ENCODE data around the gene FAM13A. TPM values are rescaled to one million over a fixed set of nuclear protein-coding genes. Genes with fewer than 3 reads are reported as not detected.

Gene FAM13A
- total RNA-seq, 2 experiments from 2014 or later: 5.0 to 5.1 TPM

GRCh38 chr4:88804234-88804633 is 252.8 kb downstream of the FAM13A start:
- DNase-seq: no peak
- CTCF ChIA-PET: no interaction called here
- no peaks in the 10 kb centered on the region for H3K36me3 Mint-ChIP-seq (ENCODE audit: low read depth)
- peaks cover 4% of the 10 kb centered on the region for H3K27me3 Mint-ChIP-seq
- H3K4me3 Mint-ChIP-seq: no peak overlapping the region
- H3K4me1 Mint-ChIP-seq: peaks cover 14% of the 10 kb centered on the region
- POLR2A ChIA-PET: no interaction called here
- H3K27ac Mint-ChIP-seq: no peak overlapping the region
- H3K9me3 Mint-ChIP-seq (ENCODE audit: low read depth): no peaks in the 10 kb centered on the region
- peak; percentile 71 for ATAC-seq
- intact Hi-C loops (cut with DNase I, micrococcal nuclease): loop anchor here (1.0 to 5.0 kb wide), 6 partner anchors 19 to 522 kb away; partner anchors contain the start of gene PPM1K (in 1 of the 2)

GRCh38 chr4:88803600-88804096 is 253.3 kb downstream of the FAM13A start:
- DNase-seq (peak; percentile 35), ATAC-seq (peak; percentile 63)
- ChIA-PET POLR2A (no interaction called here), CTCF (no interaction called here)
- Mint-ChIP-seq H3K9me3 (ENCODE audit: low read depth) (no peaks in the 10 kb centered on the region), H3K27me3 (peaks cover 5% of the 10 kb centered on the region), H3K4me3 (no peak overlapping the region), H3K27ac (no peak overlapping the region), H3K36me3 (ENCODE audit: low read depth) (no peaks in the 10 kb centered on the region), H3K4me1 (peaks cover 14% of the 10 kb centered on the region)
- intact Hi-C loops (cut with DNase I, micrococcal nuclease): loop anchor here (1.0 to 5.0 kb wide), 10 partner anchors 10 to 521 kb away; partner anchors contain the start of gene PPM1K (in 1 of the 2)

- H3K27ac Mint-ChIP-seq: no peak overlapping the region
- intact Hi-C loops (cut with DNase I, micrococcal nuclease): loop anchor here (1.0 to 5.0 kb wide), 9 partner anchors 9 to 520 kb away; partner anchors contain the start of gene PPM1K (in 1 of the 2)
- CTCF ChIA-PET: no interaction called here
- no peak overlapping the region for H3K4me3 Mint-ChIP-seq
- peaks cover 14% of the 10 kb centered on the region for H3K4me1 Mint-ChIP-seq
- POLR2A ChIA-PET: no interaction called here
- no peaks in the 10 kb centered on the region for H3K36me3 Mint-ChIP-seq (ENCODE audit: low read depth)
- ATAC-seq (no peak), DNase-seq (no peak)
- H3K9me3 Mint-ChIP-seq (ENCODE audit: low read depth): no peaks in the 10 kb centered on the region
- H3K27me3 Mint-ChIP-seq: peaks cover 7% of the 10 kb centered on the region
Measured at GRCh38 chr4:88802585-88803286, 254.2 kb downstream of the FAM13A start.

- H3K9me3 Mint-ChIP-seq (ENCODE audit: low read depth): no peaks in the 10 kb centered on the region
- intact Hi-C loops (cut with DNase I, micrococcal nuclease): loop anchor here (2.0 to 5.0 kb wide), 6 partner anchors 160 to 520 kb away; partner anchors contain the start of gene PPM1K (in 1 of the 2)
- DNase-seq (no peak), ATAC-seq (no peak)
- POLR2A ChIA-PET: no interaction called here
- H3K36me3 Mint-ChIP-seq (ENCODE audit: low read depth): peaks cover 2% of the 10 kb centered on the region
- H3K4me1 Mint-ChIP-seq: peaks cover 14% of the 10 kb centered on the region
- CTCF ChIA-PET: no interaction called here
- H3K27ac Mint-ChIP-seq: no peak overlapping the region
- H3K4me3 Mint-ChIP-seq: no peak overlapping the region
- peaks cover 9% of the 10 kb centered on the region for H3K27me3 Mint-ChIP-seq
Measured at GRCh38 chr4:88802138-88802537, 254.8 kb downstream of the FAM13A start.

- Mint-ChIP-seq H3K27me3 (peaks cover 9% of the 10 kb centered on the region), H3K27ac (no peak overlapping the region), H3K9me3 (ENCODE audit: low read depth) (no peaks in the 10 kb centered on the region), H3K36me3 (ENCODE audit: low read depth) (peaks cover 2% of the 10 kb centered on the region), H3K4me1 (peaks cover 14% of the 10 kb centered on the region), H3K4me3 (no peak overlapping the region)
- DNase-seq (no peak), ATAC-seq (peak; percentile 52)
- POLR2A ChIA-PET: no interaction called here
- CTCF ChIA-PET: no interaction called here
- intact Hi-C loops (cut with DNase I, micrococcal nuclease): loop anchor here (5.0 kb wide), 5 partner anchors 162 to 518 kb away; partner anchors contain the start of gene PPM1K (in 1 of the 2)
Measured at GRCh38 chr4:88799900-88800299, 257.1 kb downstream of the FAM13A start.

GRCh38 chr4:88797725-88798124 is 259.3 kb downstream of the FAM13A start:
- ATAC-seq (no peak), DNase-seq (no peak)
- Mint-ChIP-seq H3K9me3 (ENCODE audit: low read depth) (no peaks in the 10 kb centered on the region), H3K27me3 (peaks cover 9% of the 10 kb centered on the region), H3K27ac (no peak overlapping the region), H3K4me3 (no peak overlapping the region), H3K36me3 (ENCODE audit: low read depth) (peaks cover 2% of the 10 kb centered on the region), H3K4me1 (peaks cover 10% of the 10 kb centered on the region)
- ChIA-PET CTCF (no interaction called here), POLR2A (no interaction called here)
- intact Hi-C loops (cut with DNase I, micrococcal nuclease): no loop called here

GRCh38 chr4:88796545-88796944 is 260.4 kb downstream of the FAM13A start:
- ChIA-PET POLR2A (no interaction called here), CTCF (no interaction called here)
- DNase-seq (no peak), ATAC-seq (no peak)
- Mint-ChIP-seq H3K4me1 (peaks cover 18% of the 10 kb centered on the region), H3K36me3 (ENCODE audit: low read depth) (peaks cover 2% of the 10 kb centered on the region), H3K4me3 (no peak overlapping the region), H3K27ac (no peak overlapping the region), H3K9me3 (ENCODE audit: low read depth) (no peaks in the 10 kb centered on the region), H3K27me3 (peaks cover 6% of the 10 kb centered on the region)
- intact Hi-C loops (cut with DNase I, micrococcal nuclease): no loop called here

GRCh38 chr4:88794952-88795351 is 262.0 kb downstream of the FAM13A start:
- CTCF ChIA-PET: interaction anchor here (0.8 kb wide), 1 partner anchor 265 kb away, joined by 3 read pairs; no protein-coding TSS in a partner anchor
- peaks cover 2% of the 10 kb centered on the region for H3K36me3 Mint-ChIP-seq (ENCODE audit: low read depth)
- DNase-seq (no peak), ATAC-seq (no peak)
- no peak overlapping the region for H3K4me3 Mint-ChIP-seq
- intact Hi-C loops (cut with DNase I, micrococcal nuclease): loop anchor here in 1 of 2 experiments (5.0 kb wide), 2 partner anchors 123 to 273 kb away; partner anchors contain the start of gene PYURF
- H3K27me3 Mint-ChIP-seq: peaks cover 6% of the 10 kb centered on the region
- H3K27ac Mint-ChIP-seq: no peak overlapping the region
- peaks cover 18% of the 10 kb centered on the region for H3K4me1 Mint-ChIP-seq
- no peaks in the 10 kb centered on the region for H3K9me3 Mint-ChIP-seq (ENCODE audit: low read depth)
- POLR2A ChIA-PET: no interaction called here

GRCh38 chr4:88794087-88794690 is 262.8 kb downstream of the FAM13A start:
- Mint-ChIP-seq H3K27me3 (peaks cover 5% of the 10 kb centered on the region), H3K9me3 (ENCODE audit: low read depth) (no peaks in the 10 kb centered on the region), H3K4me3 (no peak overlapping the region), H3K4me1 (peaks cover 18% of the 10 kb centered on the region), H3K27ac (no peak overlapping the region), H3K36me3 (ENCODE audit: low read depth) (peaks cover 2% of the 10 kb centered on the region)
- intact Hi-C loops (cut with DNase I, micrococcal nuclease): loop anchor here in 1 of 2 experiments (5.0 kb wide), 2 partner anchors 122 to 272 kb away; partner anchors contain the start of gene PYURF
- CTCF ChIA-PET: interaction anchor here (1.1 kb wide), 1 partner anchor 25 kb away, joined by 3 read pairs; no protein-coding TSS in a partner anchor
- ATAC-seq (no peak), DNase-seq (no peak)
- POLR2A ChIA-PET: no interaction called here

- intact Hi-C loops (cut with DNase I, micrococcal nuclease): loop anchor here in 1 of 2 experiments (1.0 to 5.0 kb wide), 5 partner anchors 10 to 271 kb away; partner anchors contain the start of genes HERC3 and PYURF
- Mint-ChIP-seq H3K9me3 (ENCODE audit: low read depth) (no peaks in the 10 kb centered on the region), H3K36me3 (ENCODE audit: low read depth) (peaks cover 2% of the 10 kb centered on the region), H3K4me1 (peaks cover 18% of the 10 kb centered on the region), H3K4me3 (no peak overlapping the region), H3K27ac (no peak overlapping the region), H3K27me3 (peaks cover 3% of the 10 kb centered on the region)
- ChIA-PET CTCF (interaction anchor here (1.1 kb wide), 1 partner anchor 26 kb away, joined by 3 read pairs; no protein-coding TSS in a partner anchor), POLR2A (no interaction called here)
- ATAC-seq: peak; percentile 51
- no peak for DNase-seq
Measured at GRCh38 chr4:88793475-88793874, 263.5 kb downstream of the FAM13A start.

GRCh38 chr4:88792821-88793220 is 264.2 kb downstream of the FAM13A start:
- DNase-seq: no peak
- intact Hi-C loops (cut with DNase I, micrococcal nuclease): loop anchor here (1.0 to 5.0 kb wide), 5 partner anchors 10 to 271 kb away; partner anchors contain the start of genes HERC3 (in 1 of the 2) and PYURF (in 1 of the 2)
- no peak overlapping the region for H3K27ac Mint-ChIP-seq
- peaks cover 2% of the 10 kb centered on the region for H3K27me3 Mint-ChIP-seq
- no peak for ATAC-seq
- H3K36me3 Mint-ChIP-seq (ENCODE audit: low read depth): peaks cover 2% of the 10 kb centered on the region
- no peak overlapping the region for H3K4me3 Mint-ChIP-seq
- ChIA-PET POLR2A (no interaction called here), CTCF (interaction anchor here (1.1 to 1.5 kb wide), 2 partner anchors 26 to 231 kb away, joined by 3 read pairs; no protein-coding TSS in a partner anchor)
- peaks cover 18% of the 10 kb centered on the region for H3K4me1 Mint-ChIP-seq
- no peaks in the 10 kb centered on the region for H3K9me3 Mint-ChIP-seq (ENCODE audit: low read depth)

All from activated CD4-positive, alpha-beta T cell treated with anti-CD3 and anti-CD28 coated beads for 36 hours (primary cell).